HCT116 (cell line): ENCODE results near the gene MLH3. TPM values are rescaled to one million over a fixed set of nuclear protein-coding genes. Genes with fewer than 3 reads are reported as not detected.

ENCODE experiments used
- ATAC-seq: fragments of 200-7000 bp; cut with Tn5 transposase; 2 replicates; pipeline ENCODE4 v1.9.1; 2020; ENCODE audit warnings: mild to moderate bottlenecking, moderate library complexity
- BruUV-seq: library from RNA; stranded (reverse); fragments of 400-500 nt; replicated peaks from 2 replicates; lab custom pipeline; 2021; lab: Mats Ljungman, UMichigan
- CTCF ChIA-PET: fragments of 300-600 bp; sonication (Branson Sonifier 250); formaldehyde crosslinking; loops from one replicate; lab custom pipeline; 2021; ENCODE audit warnings: antibody characterized with exemption; lab: Charles Lee
- POLR2A ChIA-PET: fragments of 300-600, 350-600 bp; sonication (Branson Sonifier 250); formaldehyde crosslinking; loops from one replicate; lab custom pipeline; 2021; ENCODE audit warnings: antibody characterized with exemption; lab: Charles Lee
- RAD21 ChIA-PET, 2 experiments: fragments of 300-600 bp; sonication (Branson Sonifier 250); formaldehyde crosslinking; loops; one replicate each; lab custom pipeline; 2023; ENCODE audit warnings: low total read pairs in 2 of 2; ENCODE audit not compliant: uncharacterized antibody in 2 of 2, unreplicated experiment in 2 of 2, low non-redundant PET in 1 of 2; lab: Charles Lee
- DNase-seq: peaks from one replicate; pipeline ENCODE4 v3.0.0-alpha.2; 2010; ENCODE audit warnings: low read depth, low spot score
- H2AFZ ChIP-seq: fragments of 200-600 bp; shearing (Covaris generic), sonication (generic); 2 replicates; pipeline ENCODE4 v1.6.1; 2017; ENCODE audit warnings: low read depth, mixed run types, mixed read lengths, antibody characterized with exemption, low read length; ENCODE audit not compliant: poor library complexity, severe bottlenecking
- H3K27ac ChIP-seq: 2 replicates; pipeline ENCODE4 v1.5.1; 2012; ENCODE audit warnings: low read depth, low read length
- H3K27me3 ChIP-seq: fragments of 200-600 bp; sonication (generic); 2 replicates; pipeline ENCODE4 v1.6.1; 2016; ENCODE audit warnings: mixed run types, low read length, mixed read lengths; ENCODE audit not compliant: insufficient read depth
- H3K36me3 ChIP-seq, 2 experiments: fragments of 200-500 bp in 1 of 2; fragments of 200-600 bp in 1 of 2; sonication (Bioruptor generic) in 1 of 2; sonication (generic) in 1 of 2; 2 replicates each; pipeline versions ENCODE4 v1.5.1 to v1.6.1; 2014 to 2016; ENCODE audit warnings: low read length in 2 of 2, inconsistent platforms in 1 of 2, mixed read lengths in 1 of 2, mixed run types in 1 of 2; ENCODE audit not compliant: insufficient read depth in 2 of 2, control insufficient read depth in 1 of 2
- H3K4me1 ChIP-seq, 2 experiments: fragments of 200-600 bp in 1 of 2; sonication (generic) in 1 of 2; 2 replicates each; pipeline versions ENCODE4 v1.5.1 to v1.6.1; 2012 to 2017; ENCODE audit warnings: low read length in 2 of 2, inconsistent platforms in 1 of 2, mild to moderate bottlenecking in 1 of 2, mixed read lengths in 1 of 2, mixed run types in 1 of 2, moderate library complexity in 1 of 2; ENCODE audit not compliant: insufficient read depth in 2 of 2, control insufficient read depth in 1 of 2
- H3K4me2 ChIP-seq: fragments of 200-600 bp; sonication (generic); 2 replicates; pipeline ENCODE4 v1.6.1; 2017; ENCODE audit warnings: mixed run types, low read length, mixed read lengths
- H3K4me3 ChIP-seq, 2 experiments: fragments of 200-600 bp in 1 of 2; sonication (generic) in 1 of 2; replicated peaks in 1 of 2; 2 replicates each; pipeline ENCODE4 v1.5.1; 2011 to 2016; ENCODE audit warnings: low read length in 2 of 2, control low read depth in 1 of 2, low read depth in 1 of 2, mild to moderate bottlenecking in 1 of 2, mixed read lengths in 1 of 2, mixed run types in 1 of 2
- H3K79me2 ChIP-seq: fragments of 200-600 bp; sonication (generic); 2 replicates; pipeline ENCODE4 v1.6.1; 2017; ENCODE audit warnings: mild to moderate bottlenecking, mixed run types, low read length, moderate library complexity, mixed read lengths; ENCODE audit not compliant: insufficient read depth
- H3K9ac ChIP-seq: fragments of 200-600 bp; sonication (generic); 2 replicates; pipeline ENCODE4 v1.6.1; 2016; ENCODE audit warnings: low read length, mixed read lengths
- H3K9me2 ChIP-seq: fragments of 200-600 bp; sonication (generic), shearing (Covaris generic); 2 replicates; pipeline ENCODE4 v1.6.1; 2017; ENCODE audit warnings: mixed run types, mild to moderate bottlenecking, moderate library complexity; ENCODE audit not compliant: insufficient read depth
- H3K9me3 ChIP-seq, 2 experiments: fragments of 200-500 bp in 1 of 2; fragments of 200-600 bp in 1 of 2; sonication (Bioruptor generic) in 1 of 2; sonication (generic) in 1 of 2; 2 replicates each; pipeline ENCODE4 v1.6.1; 2014 to 2017; ENCODE audit warnings: low read length in 2 of 2, mixed read lengths in 2 of 2, inconsistent platforms in 1 of 2, low read depth in 1 of 2, mild to moderate bottlenecking in 1 of 2, mixed run types in 1 of 2, moderate library complexity in 1 of 2; ENCODE audit not compliant: control insufficient read depth in 1 of 2, insufficient read depth in 1 of 2
- H4K20me1 ChIP-seq: fragments of 200-600 bp; sonication (generic), shearing (Covaris generic); 2 replicates; pipeline ENCODE4 v1.6.1; 2017; ENCODE audit warnings: mixed run types, mild to moderate bottlenecking, moderate library complexity; ENCODE audit not compliant: insufficient read depth
- CBX3 ChIP-seq: IDR thresholded peaks from 2 replicates; pipeline ENCODE4 v1.6.1; 2012; ENCODE audit warnings: low read depth
- CEBPB ChIP-seq: IDR thresholded peaks from 2 replicates; pipeline ENCODE4 v1.6.1; 2012; ENCODE audit warnings: low read depth
- EGR1 ChIP-seq: IDR thresholded peaks from 2 replicates; pipeline ENCODE4 v1.6.1; 2012; ENCODE audit warnings: low read depth
- ELF1 ChIP-seq: IDR thresholded peaks from 2 replicates; pipeline ENCODE4 v1.6.1; 2012; ENCODE audit warnings: low read depth, borderline replicate concordance
- EZH2phosphoT487 ChIP-seq: fragments of 200-600 bp; IDR thresholded peaks from 2 replicates; pipeline ENCODE4 v1.6.1; 2018; ENCODE audit warnings: antibody characterized with exemption, borderline replicate concordance
- FOSL1 ChIP-seq: IDR thresholded peaks from 2 replicates; pipeline ENCODE4 v1.6.1; 2012; ENCODE audit warnings: low read depth
- JUND ChIP-seq: IDR thresholded peaks from 2 replicates; pipeline ENCODE4 v1.6.1; 2012
- MAX ChIP-seq: IDR thresholded peaks from 2 replicates; pipeline ENCODE4 v1.6.1; 2012
- POLR2A ChIP-seq: IDR thresholded peaks from 2 replicates; pipeline ENCODE4 v1.7.0; 2011; ENCODE audit warnings: borderline replicate concordance; ENCODE audit not compliant: insufficient read depth, insufficient read length; ENCODE audit errors: extremely low read depth
- POLR2AphosphoS5 ChIP-seq: IDR thresholded peaks from 2 replicates; pipeline ENCODE4 v1.6.1; 2011; ENCODE audit warnings: mild to moderate bottlenecking, low read depth, low read length, moderate library complexity
- RAD21 ChIP-seq: IDR thresholded peaks from 2 replicates; pipeline ENCODE4 v1.6.1; 2012; ENCODE audit warnings: low read depth, mild to moderate bottlenecking
- REST ChIP-seq: IDR thresholded peaks from 2 replicates; pipeline ENCODE4 v1.6.1; 2012; ENCODE audit warnings: low read depth
- SIN3A ChIP-seq: IDR thresholded peaks from 2 replicates; pipeline ENCODE4 v1.6.1; 2012; ENCODE audit warnings: low read depth
- SP1 ChIP-seq: IDR thresholded peaks from 2 replicates; pipeline ENCODE4 v1.6.1; 2012; ENCODE audit warnings: low read depth
- SRF ChIP-seq: IDR thresholded peaks from 2 replicates; pipeline ENCODE4 v1.6.1; 2012; ENCODE audit warnings: low read depth
- TCF7L2 ChIP-seq: IDR thresholded peaks from 2 replicates; pipeline ENCODE4 v1.7.0; 2011; ENCODE audit warnings: borderline replicate concordance, inconsistent platforms; ENCODE audit not compliant: insufficient read depth, insufficient read length; ENCODE audit errors: extremely low read depth
- ZNF274 ChIP-seq: fragments of 200-500 bp; sonication (Bioruptor generic); IDR thresholded peaks from 2 replicates; pipeline ENCODE4 v1.6.1; 2014; ENCODE audit warnings: mild to moderate bottlenecking, low read depth, low read length, inconsistent platforms
- intact Hi-C: fragments of 100-400 bp; cut with micrococcal nuclease; formaldehyde crosslinking; loops from 2 replicates; pipeline ENCODE4 v1.10.0; 2022
- total RNA-seq: library from RNA; stranded (reverse); gene quantifications from one replicate; pipeline ENCODE4 v1.2.1, GENCODE V29; 2021; ENCODE audit not compliant: unreplicated experiment
- TF ChIP-seq, protein P1 (sequence below): IDR thresholded peaks from 2 replicates; pipeline ENCODE4 v1.6.1; 2011; ENCODE audit warnings: mild to moderate bottlenecking, low read length, moderate library complexity; ENCODE audit not compliant: insufficient replicate concordance; ENCODE audit errors: extremely low read depth

MLH3 gene
- total RNA-seq, 1 experiment from 2014 or later = 14.7 TPM

- intact Hi-C loops = no loop called here
- H3K4me2 ChIP-seq = no peak overlapping the region
- no peaks in the 10 kb centered on the region for H3K79me2 ChIP-seq
- no peaks in the 10 kb centered on the region for H3K9me3 ChIP-seq
- H3K9me2 ChIP-seq = no peaks in the 10 kb centered on the region
- H3K27me3 ChIP-seq = no peaks in the 10 kb centered on the region
- H3K4me3 ChIP-seq = no peak overlapping the region
- no peak overlapping the region for H3K27ac ChIP-seq
- TF ChIP-seq RAD21 = no peak
- no peak for TF ChIP-seq SIN3A
- no peak for TF ChIP-seq CBX3
- TF ChIP-seq SRF = no peak
- no peak for TF ChIP-seq POLR2A
- no peak for TF ChIP-seq FOSL1
- no peak for TF ChIP-seq SP1
- no peak for TF ChIP-seq MAX
- TF ChIP-seq EZH2phosphoT487 = no peak
- no peak for TF ChIP-seq JUND
- TF ChIP-seq EGR1 = no peak
- TF ChIP-seq POLR2AphosphoS5 = no peak
- TF ChIP-seq ZNF274 = no peak
- no peak for TF ChIP-seq CEBPB
- TF ChIP-seq ELF1 = no peak
- TF ChIP-seq TCF7L2 = no peak
- TF ChIP-seq REST = no peak
- TF ChIP-seq, protein P1, sequence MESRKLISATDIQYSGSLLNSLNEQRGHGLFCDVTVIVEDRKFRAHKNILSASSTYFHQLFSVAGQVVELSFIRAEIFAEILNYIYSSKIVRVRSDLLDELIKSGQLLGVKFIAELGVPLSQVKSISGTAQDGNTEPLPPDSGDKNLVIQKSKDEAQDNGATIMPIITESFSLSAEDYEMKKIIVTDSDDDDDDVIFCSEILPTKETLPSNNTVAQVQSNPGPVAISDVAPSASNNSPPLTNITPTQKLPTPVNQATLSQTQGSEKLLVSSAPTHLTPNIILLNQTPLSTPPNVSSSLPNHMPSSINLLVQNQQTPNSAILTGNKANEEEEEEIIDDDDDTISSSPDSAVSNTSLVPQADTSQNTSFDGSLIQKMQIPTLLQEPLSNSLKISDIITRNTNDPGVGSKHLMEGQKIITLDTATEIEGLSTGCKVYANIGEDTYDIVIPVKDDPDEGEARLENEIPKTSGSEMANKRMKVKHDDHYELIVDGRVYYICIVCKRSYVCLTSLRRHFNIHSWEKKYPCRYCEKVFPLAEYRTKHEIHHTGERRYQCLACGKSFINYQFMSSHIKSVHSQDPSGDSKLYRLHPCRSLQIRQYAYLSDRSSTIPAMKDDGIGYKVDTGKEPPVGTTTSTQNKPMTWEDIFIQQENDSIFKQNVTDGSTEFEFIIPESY = no peak
- no peak overlapping the region for H3K9ac ChIP-seq
- ATAC-seq (peak; percentile 63), DNase-seq (no peak)
- ChIA-PET POLR2A (no interaction called here), CTCF (no interaction called here), RAD21 (interaction anchor here in 1 of 2 experiments (0.7 kb wide), 1 partner anchor 18 kb away, joined by 10 read pairs; no protein-coding TSS in a partner anchor)
- no peak overlapping the region for H2AFZ ChIP-seq
- H4K20me1 ChIP-seq = no peaks in the 10 kb centered on the region
- no TSS peak for BruUV-seq
- H3K4me1 ChIP-seq = no peaks in the 10 kb centered on the region
- H3K36me3 ChIP-seq = no peaks in the 10 kb centered on the region
Measured at GRCh38 chr14:74979442-74980397, 71.5 kb downstream of the MLH3 start.
